BLaER1 (cell line): ENCODE measurements around the gene EML3.
A peak's percentile ranks its signal among the peaks of the same experiment; 100 is the strongest.
"Not testable (repeated sequence)": the region's sequence is repeated elsewhere in the genome, so short reads cannot be mapped to it uniquely, and the experiment has no call there.

Experiments
- H3K27ac ChIP-seq: shearing (Covaris generic); formaldehyde crosslinking; 2 replicates; pipeline ENCODE4 v1.8.1; 2022
- H3K27me3 ChIP-seq: shearing (Covaris generic); formaldehyde crosslinking; 2 replicates; pipeline ENCODE4 v1.8.1; 2022
- H3K36me3 ChIP-seq: shearing (Covaris generic); formaldehyde crosslinking; 2 replicates; pipeline ENCODE4 v1.8.1; 2022
- H3K4me1 ChIP-seq: shearing (Covaris generic); formaldehyde crosslinking; 2 replicates; pipeline ENCODE4 v1.8.1; 2022
- H3K4me2 ChIP-seq: shearing (Covaris generic); formaldehyde crosslinking; 2 replicates; pipeline ENCODE4 v1.8.1; 2022
- H3K4me3 ChIP-seq: shearing (Covaris generic); formaldehyde crosslinking; 2 replicates; pipeline ENCODE4 v1.8.1; 2022
- H3K9ac ChIP-seq: shearing (Covaris generic); formaldehyde crosslinking; 2 replicates; pipeline ENCODE4 v1.8.1; 2022
- H3K9me3 ChIP-seq: shearing (Covaris generic); formaldehyde crosslinking; 2 replicates; pipeline ENCODE4 v1.8.1; 2022
- H4K20me1 ChIP-seq: shearing (Covaris generic); formaldehyde crosslinking; 2 replicates; pipeline ENCODE4 v1.8.1; 2022
- Cebpa-rat ChIP-seq: shearing (Covaris generic); IDR thresholded peaks from 2 replicates; pipeline ENCODE4 v1.8.1; 2022

EML3 gene, protein sequence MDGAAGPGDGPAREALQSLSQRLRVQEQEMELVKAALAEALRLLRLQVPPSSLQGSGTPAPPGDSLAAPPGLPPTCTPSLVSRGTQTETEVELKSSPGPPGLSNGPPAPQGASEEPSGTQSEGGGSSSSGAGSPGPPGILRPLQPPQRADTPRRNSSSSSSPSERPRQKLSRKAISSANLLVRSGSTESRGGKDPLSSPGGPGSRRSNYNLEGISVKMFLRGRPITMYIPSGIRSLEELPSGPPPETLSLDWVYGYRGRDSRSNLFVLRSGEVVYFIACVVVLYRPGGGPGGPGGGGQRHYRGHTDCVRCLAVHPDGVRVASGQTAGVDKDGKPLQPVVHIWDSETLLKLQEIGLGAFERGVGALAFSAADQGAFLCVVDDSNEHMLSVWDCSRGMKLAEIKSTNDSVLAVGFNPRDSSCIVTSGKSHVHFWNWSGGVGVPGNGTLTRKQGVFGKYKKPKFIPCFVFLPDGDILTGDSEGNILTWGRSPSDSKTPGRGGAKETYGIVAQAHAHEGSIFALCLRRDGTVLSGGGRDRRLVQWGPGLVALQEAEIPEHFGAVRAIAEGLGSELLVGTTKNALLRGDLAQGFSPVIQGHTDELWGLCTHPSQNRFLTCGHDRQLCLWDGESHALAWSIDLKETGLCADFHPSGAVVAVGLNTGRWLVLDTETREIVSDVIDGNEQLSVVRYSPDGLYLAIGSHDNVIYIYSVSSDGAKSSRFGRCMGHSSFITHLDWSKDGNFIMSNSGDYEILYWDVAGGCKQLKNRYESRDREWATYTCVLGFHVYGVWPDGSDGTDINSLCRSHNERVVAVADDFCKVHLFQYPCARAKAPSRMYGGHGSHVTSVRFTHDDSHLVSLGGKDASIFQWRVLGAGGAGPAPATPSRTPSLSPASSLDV

DNA sequence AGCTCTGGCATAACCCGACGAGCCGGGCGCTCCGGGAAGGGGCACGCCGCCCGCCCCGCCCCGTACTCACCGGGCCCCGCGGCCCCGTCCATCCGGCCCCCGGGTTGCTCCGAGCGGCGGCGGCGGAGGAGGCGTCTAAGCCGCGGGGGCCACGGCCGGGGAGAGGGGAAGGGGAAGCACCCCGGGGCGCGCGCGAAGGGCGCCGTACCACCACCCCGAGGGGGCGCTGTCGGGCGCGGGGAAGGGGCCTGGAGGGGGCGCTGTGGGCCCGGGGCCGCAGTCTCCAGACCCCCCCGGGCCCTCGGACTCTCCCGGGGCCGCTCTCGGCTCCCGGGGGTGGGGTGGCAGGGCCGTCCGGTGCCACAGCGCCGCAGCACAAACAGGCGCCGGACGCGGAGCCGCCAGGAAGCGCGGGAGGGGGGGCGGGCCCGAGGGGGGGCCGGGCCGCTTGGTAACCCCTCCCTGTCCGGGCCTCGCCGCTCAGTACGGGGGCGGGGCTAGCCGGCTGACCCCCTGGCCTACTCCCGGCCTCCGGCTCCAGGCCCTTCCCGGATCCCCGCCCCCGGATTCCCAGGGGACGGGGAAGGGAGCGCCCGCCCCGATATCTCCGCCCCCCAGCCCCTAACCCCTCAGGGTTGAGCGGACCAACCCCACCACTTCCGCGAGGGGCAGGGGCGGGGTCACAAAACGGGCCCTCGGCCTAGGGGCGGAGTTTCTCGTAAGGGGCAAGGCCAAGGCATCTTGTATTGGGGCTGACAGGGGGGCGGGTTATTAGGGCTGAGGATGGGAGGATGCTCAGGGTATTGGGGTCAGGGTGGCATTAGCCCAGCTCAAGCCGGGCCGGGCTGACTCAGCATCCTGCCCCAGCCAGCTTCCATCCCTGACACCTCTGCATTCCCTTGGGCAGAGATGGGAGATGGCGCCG is at the start of gene EML3, which contains the start of gene ROM1:
Gene EML3 (minus strand): TSS at position 410 of the 925 bp plus-strand sequence. CDS start 318 bp downstream, at position 92.
Gene ROM1 (plus strand): TSS at position 892 of the 925 bp plus-strand sequence. CDS start 25 bp downstream, at position 917.
- H3K4me1 ChIP-seq = peaks cover 47% of the 10 kb centered on the region
- H4K20me1 ChIP-seq = no peaks in the 10 kb centered on the region
- peak within 1 kb of the TSS; percentile 90 for H3K27ac ChIP-seq
- H3K4me2 ChIP-seq = peak within 1 kb of the TSS; percentile 99
- no peaks in the 10 kb centered on the region for H3K9me3 ChIP-seq
- peak within 1 kb of the TSS; percentile 82 for H3K4me3 ChIP-seq
- H3K9ac ChIP-seq = peak within 1 kb of the TSS; percentile 93
- no peaks in the 10 kb centered on the region for H3K27me3 ChIP-seq
- peaks cover 52% of the 10 kb centered on the region for H3K36me3 ChIP-seq
- no peak for TF ChIP-seq Cebpa-rat

DNA sequence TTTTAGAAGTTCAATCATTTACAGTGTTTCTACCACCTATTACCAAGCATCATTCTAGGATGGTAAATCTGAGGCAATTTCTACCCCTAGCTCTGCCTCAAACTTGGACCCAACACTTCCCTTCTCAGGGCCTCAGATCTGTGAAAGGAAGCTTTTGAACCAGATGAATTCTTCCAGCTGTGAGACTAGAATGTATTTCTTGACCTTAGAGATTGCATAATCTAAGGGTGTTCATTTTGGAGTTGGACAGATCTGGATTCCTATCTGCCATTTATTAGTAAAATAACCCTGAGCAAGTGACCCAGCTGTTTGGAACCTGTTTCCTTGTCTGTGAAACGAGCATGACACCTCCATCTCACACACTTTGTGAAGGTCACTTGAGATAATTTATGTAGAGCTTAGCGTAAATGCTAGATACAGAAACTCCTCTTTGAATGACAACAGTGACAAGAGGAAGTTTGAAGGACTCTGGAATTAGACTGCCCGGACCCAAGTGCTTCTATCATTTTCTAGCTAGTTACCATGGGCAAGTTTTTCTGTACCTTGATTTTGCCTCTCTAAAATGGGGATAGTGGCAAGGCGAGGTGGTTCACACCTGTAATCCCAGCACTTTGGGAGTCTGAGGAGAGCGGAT is 44.3 kb upstream of the EML3 start:
- Histone ChIP-seq H3K27ac (no peak overlapping the region), H3K27me3 (no peaks in the 10 kb centered on the region), H3K4me3 (no peak overlapping the region), H3K9ac (no peak overlapping the region), H3K4me2 (no peak overlapping the region), H3K4me1 (peaks cover 6% of the 10 kb centered on the region), H4K20me1 (peaks cover 8% of the 10 kb centered on the region; the same call in 1 of the 2 replicates), H3K36me3 (peaks cover 15% of the 10 kb centered on the region), H3K9me3 (no peaks in the 10 kb centered on the region)
- TF ChIP-seq Cebpa-rat = no peak

DNA sequence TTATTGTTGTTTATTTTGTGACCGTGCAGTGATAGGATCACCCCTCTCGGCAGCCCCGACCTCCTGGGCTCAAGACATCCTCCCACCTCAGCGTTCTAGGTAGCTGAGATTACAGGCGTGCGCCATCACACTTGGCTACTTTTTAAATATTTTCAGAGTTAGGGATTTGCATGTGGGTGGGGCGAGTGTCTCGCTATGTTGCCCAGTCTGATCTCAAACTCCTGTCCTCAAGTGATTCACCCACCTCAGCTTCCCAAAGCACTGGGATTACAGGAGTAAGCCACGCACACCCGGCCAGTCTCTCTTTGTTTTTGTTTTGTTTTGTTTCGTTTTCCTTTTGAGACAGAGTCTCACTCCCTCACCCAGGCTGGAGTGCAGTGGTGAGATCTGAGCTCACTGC is 41.7 kb upstream of the EML3 start:
- Histone ChIP-seq H3K4me1 (peaks cover 19% of the 10 kb centered on the region), H3K4me3 (no peak overlapping the region), H4K20me1 (peaks cover 22% of the 10 kb centered on the region), H3K9ac (no peak overlapping the region), H3K9me3 (no peaks in the 10 kb centered on the region), H3K27ac (no peak overlapping the region), H3K4me2 (peak overlapping the region; percentile 78; the same call in 1 of the 2 replicates), H3K27me3 (no peaks in the 10 kb centered on the region), H3K36me3 (peaks cover 20% of the 10 kb centered on the region)
- no peak for TF ChIP-seq Cebpa-rat

DNA sequence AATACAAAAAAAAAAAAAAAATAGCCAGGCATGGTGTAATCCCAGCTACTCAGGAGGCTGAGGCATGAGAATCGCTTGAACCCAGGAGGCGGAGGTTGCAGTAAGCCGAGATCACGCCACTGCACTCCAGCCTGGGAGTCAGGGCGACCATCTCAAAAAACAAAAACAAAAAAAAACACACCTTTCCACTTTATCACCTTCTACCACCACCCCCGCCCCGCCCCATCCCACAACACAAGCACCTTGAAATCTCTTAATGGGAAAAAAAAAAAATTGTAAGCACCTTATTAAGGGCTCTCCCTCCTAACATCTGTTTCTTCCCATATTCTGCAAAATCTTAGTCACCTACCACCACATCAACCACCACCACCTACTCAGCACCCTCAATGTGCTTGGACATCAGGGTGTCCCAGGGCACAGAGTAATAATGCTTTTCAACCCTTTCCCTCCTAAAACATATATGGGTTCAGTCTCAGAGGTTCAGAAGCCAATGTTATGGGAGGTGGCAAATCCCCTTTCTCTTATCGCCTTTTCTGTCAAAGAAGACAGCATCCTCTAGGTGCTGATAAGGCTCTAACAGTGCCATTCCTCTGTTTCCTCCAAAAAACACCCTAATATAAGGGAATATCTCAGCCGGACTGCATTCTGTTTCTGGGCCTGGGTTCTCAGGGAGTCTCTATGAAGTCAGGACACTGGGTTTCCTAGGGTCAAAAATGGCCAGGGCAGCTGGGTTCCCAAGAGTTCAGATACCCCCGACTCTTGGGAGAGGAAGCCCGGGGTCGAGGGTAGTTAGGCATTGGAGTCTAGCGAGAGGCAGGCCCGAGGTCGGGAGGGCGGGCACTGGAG is 39.8 kb upstream of the EML3 start:
- Histone ChIP-seq H4K20me1 (peaks cover 41% of the 10 kb centered on the region), H3K27me3 (no peaks in the 10 kb centered on the region), H3K4me3 (peak overlapping the region; percentile 89), H3K9ac (peak overlapping the region; percentile 97), H3K9me3 (no peaks in the 10 kb centered on the region), H3K36me3 (peaks cover 40% of the 10 kb centered on the region), H3K27ac (peak overlapping the region; percentile 95), H3K4me1 (peaks cover 30% of the 10 kb centered on the region), H3K4me2 (peak overlapping the region; percentile 88)
- no peak for TF ChIP-seq Cebpa-rat

DNA sequence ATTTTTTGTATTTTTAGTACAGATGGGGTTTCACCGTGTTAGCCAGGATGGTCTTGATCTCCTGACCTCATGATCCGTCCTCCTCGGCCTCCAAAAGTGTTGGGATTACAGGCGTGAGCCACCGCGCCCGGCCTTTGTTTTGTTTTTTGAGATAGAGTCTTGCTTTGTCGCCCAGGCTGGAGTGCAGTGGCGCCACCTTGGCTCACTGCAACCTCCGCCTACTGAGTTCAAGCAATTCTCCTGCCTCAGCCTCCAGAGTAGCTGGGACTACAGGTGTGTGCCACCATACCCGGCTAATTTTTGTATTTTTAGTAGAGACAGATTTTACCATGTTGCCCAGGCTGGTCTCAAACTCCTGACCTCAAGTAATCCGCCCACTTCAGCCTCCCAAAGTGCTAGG is 37.7 kb upstream of the EML3 start:
- Histone ChIP-seq H4K20me1 (peaks cover 56% of the 10 kb centered on the region), H3K9ac (peak overlapping the region; percentile 35; the same call in 1 of the 2 replicates), H3K36me3 (peaks cover 45% of the 10 kb centered on the region), H3K4me1 (peaks cover 41% of the 10 kb centered on the region)
- H3K4me3 ChIP-seq, H3K4me2 ChIP-seq, H3K27me3 ChIP-seq, H3K9me3 ChIP-seq, H3K27ac ChIP-seq: not testable (repeated sequence)

DNA sequence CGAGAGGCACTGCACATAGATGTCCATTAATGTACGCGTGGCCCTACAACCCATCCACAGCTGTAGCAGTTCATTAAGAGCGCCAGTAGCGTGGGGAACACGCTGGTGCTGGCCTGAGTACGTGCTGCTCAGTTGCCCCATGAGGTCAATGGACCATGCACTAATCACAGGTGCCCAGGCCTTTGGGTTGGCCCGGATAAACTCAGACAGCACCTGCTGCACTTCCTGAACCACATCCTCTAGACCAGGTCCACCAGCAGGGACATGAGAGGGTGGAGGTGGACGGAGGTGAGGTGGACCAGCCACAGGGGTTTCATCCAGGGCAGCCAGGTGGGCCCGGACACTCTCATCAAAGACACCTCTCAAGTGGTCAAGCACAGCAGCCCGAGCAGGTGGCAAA is 36.9 kb upstream of the EML3 start:
- Histone ChIP-seq H3K9ac (peak overlapping the region; percentile 45; the same call in 1 of the 2 replicates), H3K27me3 (no peaks in the 10 kb centered on the region), H3K4me3 (no peak overlapping the region), H3K4me2 (no peak overlapping the region), H3K4me1 (peaks cover 49% of the 10 kb centered on the region), H4K20me1 (peaks cover 63% of the 10 kb centered on the region), H3K27ac (no peak overlapping the region), H3K9me3 (no peaks in the 10 kb centered on the region), H3K36me3 (peaks cover 49% of the 10 kb centered on the region)
- TF ChIP-seq Cebpa-rat = no peak

DNA sequence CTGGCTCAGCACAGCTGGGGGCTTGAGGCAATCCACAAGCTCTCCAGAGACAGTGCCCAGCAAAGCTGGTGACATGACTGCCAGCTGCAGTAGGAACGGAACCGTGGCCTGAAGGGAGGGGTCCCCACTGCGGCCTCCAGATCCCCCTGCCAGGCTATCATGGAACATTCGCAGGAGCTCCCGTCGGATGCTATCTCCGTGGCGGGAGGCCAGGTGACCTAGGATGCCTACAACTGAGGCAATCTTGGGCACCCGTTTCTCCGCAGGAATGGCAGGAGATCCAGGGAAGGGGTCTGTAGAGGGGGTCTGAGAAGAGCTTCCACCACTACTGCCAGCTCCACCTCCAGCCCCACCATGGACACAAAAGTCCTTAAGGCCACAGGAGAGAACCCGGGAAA is 36.4 kb upstream of the EML3 start:
- Histone ChIP-seq H3K4me1 (peaks cover 53% of the 10 kb centered on the region), H3K27ac (no peak overlapping the region), H3K9me3 (no peaks in the 10 kb centered on the region), H4K20me1 (peaks cover 68% of the 10 kb centered on the region), H3K9ac (peak overlapping the region; percentile 45), H3K4me3 (no peak overlapping the region), H3K4me2 (no peak overlapping the region), H3K36me3 (peaks cover 54% of the 10 kb centered on the region), H3K27me3 (no peaks in the 10 kb centered on the region)
- no peak for TF ChIP-seq Cebpa-rat
